T-helper 22 cell (primary cell): ENCODE results near the gene SRRM1.
"Not testable (repeated sequence)": the region's sequence is repeated elsewhere in the genome, so short reads cannot be mapped to it uniquely, and the experiment has no call there.

Experiments
- DNase-seq: peaks from one replicate; pipeline ENCODE4 v3.0.0-alpha.2; 2020; ENCODE audit warnings: low read depth

Gene SRRM1

DNA sequence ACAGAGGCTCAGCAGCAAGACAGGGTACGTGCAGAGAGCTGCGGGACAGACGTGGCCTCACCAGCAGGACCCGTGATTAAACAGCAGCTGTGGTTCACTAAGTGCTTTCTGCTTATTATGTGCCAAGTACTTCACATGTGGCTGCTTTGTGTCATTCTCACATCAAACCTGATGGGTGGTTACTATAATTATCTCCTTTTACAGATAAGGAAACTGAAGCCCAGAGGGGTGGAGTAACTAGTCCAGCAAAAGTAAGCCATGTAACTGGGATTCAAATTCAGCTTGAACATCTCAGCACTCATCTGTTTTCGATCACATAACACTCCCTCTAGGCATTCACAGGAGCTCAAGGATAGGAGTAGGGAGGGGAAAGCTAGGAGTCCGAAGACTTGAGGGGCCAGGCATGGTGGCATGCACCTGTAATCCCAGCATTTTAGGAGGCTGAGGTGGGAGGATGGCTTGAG lies 51.3 kb downstream of the SRRM1 start:
- no peak for DNase-seq

DNA sequence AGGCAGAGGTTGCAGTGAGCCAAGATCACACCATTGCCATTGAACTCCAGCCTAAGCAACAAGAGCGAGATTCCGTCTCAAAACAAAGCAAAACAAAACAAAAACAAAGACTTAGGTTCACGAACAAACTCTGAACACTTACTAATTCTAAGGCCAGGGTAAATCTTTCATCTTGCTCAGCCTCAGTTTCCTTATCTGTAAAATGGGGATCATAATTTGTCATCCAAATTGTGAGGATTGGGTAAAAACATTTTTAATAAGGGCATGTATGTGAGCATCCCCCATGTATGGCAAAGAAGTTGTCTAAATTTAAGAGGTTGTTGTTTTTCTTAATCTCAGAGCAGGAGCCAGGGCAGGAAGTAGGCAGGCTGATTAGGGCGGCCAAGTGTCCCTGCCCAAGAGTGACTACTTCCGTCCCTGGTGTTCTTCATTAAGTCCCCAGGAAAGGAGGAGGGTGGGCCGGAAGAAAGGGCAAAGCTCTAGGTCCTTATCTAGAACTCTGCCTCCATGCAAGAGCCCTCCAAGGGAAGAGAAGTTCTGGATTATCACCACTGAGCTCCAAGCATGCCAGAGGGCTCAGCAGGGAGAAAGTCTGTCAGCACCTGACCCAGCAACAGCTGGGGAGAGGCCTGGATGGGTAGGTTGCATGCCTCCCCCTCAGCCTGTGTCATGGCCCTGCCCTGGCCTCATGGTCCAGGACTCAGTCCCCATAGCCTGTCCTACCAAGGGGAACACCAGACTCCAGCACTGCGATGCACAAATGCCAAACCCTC lies 52.3 kb downstream of the SRRM1 start:
- DNase-seq = no peak

DNA sequence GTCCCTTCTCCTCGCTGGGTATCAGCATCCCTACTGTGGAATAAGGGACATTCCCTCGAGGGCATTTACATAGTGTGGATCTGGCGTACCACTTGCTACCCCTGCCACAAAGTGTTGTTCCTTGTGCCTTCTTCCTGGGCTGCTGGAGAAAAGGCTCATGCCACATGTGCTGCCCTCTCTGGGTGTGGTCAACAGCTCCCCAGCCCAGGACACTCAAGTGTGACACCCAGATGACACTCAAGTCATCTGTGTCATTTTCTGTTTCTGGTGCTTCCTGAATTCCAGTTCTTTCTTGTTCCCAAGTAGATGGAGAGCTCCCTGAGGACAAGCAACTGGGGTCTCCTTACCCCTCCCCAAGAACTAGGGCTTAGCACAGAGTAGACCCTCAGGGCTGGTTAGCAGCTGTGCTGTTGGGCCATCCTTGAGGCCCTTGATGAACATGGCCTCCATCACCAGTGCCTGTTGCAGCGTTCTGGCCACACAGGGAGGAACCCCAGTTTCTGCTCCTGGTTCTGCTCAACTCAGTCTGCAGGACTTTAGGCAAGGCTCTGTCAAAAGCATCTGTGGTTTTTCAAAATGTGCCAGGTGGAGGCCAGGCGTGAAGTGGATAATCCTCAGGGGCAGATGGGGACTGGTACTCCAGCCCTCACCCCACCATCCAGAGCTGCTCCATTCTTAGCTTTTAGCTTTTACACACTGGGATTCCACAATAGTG lies 53.1 kb downstream of the SRRM1 start:
- no peak for DNase-seq

DNA sequence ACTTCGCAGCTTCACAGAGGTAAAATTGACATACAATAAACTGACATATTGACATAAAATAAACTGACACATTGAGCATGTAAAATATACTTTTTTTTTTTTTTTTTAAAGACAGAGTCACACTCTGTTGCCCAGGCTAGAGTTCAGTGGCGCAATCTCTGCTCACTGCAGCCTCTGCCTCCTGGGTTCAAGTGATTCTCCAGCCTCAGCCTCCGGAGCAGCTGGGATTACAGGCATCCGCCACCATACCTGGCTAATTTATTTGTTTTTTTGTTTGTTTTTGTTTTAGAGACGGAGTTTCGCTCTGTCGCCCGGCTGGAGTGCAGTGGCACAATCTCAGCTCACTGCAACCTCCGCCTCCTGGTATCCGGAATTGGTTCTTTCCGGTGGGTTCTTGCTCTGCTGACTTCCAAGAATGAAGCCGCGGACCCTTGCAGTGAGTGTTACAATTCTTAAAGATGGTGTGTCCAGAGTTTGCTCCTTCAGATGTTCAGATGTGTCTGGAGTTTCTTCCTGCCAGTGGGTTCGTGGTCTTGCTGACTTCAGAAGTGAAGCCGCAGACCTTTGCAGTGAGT lies 53.7 kb downstream of the SRRM1 start:
- DNase-seq = no peak

DNA sequence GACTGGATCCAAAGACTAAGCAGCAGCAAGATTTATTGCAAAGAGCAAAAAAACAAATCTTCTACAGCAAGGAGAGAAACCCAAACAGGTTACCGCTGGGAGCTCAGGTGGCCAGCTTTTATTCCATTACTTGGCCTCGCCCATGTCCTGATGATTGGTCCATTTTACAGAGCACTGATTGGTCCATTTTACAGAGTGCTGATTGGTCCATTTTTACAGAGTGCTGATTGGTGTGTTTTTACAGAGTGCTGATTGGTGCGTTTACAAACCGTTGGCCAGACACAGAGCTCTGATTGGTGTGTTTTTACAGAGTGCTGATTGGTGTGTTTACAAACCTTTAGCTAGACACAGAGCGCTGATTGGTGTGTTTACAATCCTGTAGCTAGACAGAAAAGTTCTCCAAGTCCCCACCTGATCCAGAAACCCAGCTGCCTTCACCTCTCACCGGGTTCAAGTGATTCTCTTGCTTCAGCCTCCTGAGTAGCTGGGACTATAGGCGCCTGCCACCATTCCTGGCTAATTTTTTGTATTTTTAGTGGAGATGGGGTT lies 54.4 kb downstream of the SRRM1 start:
- not testable (repeated sequence) for DNase-seq

DNA sequence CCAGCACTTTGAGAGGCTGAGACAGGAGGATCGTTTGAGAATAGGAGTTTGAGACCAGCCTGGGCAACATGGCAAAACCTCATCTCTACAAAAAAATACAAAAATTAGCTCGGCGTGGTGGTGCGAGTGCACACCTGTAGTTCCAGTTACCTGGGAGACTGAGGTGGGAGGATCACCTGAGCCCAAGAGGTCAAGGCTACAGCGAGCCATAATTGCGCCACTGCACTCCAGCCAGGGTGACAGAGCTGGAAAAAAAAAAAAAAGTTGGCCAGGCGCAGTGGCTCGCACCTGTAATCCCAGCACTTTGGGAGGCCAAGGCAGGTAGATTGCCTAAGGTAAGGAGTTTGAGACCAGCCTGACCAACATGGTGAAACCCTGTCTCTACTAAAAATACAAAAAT lies 55.2 kb downstream of the SRRM1 start:
- DNase-seq = not testable (repeated sequence)

DNA sequence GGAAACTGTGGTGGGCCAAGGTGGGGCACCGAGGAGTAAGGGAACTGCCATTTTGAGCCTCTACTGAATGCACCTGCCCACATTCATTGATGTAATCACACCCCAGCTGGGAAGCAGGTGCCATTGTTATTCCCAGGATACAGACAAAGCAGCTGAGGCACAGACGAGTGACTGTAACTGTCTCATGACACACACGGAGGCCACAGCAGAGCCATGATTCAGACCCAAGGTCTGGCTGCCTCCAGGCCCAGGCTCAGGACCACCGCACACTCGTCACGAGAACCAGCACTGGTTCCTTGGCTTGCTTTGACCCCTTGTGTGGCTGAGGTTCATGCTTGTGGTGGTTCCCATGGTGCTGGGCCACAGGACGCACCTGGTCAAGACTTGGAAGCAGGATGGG lies 56.5 kb downstream of the SRRM1 start:
- DNase-seq = no peak

DNA sequence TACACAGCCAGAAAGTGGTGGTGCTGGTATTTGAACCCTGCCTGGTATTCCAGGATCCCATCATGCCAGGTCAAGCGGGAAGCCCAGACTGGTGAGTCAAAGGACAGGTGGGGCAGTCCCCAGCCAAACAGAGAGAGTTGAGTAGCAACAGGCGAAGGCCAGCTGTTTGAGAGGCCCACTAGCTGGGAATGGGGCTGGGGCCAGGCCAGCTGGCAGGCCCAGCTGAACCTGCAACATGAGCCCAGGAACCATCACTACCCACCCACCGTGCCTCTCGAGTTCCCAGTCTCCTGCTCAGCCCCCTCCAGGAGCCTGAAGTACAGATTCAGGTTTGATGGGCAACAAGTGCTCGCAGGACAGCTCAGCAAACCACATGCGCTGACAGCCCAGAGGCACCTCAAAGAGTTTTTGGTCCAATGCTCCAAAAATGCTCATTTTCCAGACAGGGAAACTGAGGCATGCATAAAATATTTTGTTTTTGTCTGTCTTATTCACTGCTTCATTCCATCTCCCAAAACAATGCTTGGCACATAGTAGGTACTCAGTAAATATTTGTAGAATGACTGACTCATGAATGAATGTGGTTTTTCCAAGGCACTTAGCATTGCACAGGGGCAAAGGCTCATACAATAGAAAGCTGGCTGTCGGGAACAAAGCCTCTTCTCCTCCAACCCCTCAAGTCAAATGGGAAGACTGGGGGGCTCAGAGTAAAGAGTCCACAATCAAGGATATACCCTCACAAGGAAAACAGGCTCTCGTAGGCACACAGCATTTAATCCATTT lies 59.6 kb downstream of the SRRM1 start:
- DNase-seq = no peak

DNA sequence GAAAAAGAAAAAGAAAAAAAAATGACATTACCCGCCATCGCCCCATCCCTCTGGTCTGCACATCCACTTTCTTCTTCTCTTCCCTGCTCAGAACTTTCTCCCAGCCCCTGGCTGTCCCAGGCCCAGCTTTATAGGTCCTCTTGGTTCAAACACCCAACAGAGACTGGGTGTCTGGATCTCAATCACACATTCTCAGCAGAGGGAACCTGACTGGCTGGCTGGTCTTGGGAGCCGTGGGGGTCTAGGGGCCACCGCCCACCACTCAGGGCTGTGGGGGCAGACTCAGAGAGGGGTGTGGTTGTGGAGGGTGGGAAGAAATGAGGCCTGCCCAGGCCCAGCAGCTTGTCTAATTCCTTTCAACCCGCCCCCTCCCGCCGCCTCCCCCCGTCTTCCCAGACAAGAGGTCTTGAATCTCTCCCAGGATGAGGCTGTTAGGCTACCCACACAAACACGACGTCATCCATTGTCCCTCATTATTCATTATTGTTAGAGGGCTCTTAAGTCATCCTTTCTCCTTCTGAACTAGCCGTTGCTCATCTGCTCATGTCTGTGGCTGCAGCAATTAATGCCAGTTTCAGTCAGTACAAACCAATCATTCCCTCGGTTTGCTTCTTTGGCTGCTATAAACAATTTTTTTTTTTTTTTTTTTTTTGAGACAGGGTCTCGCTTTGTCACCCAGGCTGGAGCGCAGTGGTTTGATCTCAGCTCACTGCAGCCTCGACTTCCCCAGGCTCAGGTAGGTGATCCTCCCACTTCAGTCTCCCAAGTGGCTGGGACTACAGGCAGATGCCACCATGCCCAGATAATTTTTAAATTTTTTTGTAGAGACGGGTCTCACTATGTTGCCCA lies 61.5 kb downstream of the SRRM1 start:
- DNase-seq = no peak

DNA sequence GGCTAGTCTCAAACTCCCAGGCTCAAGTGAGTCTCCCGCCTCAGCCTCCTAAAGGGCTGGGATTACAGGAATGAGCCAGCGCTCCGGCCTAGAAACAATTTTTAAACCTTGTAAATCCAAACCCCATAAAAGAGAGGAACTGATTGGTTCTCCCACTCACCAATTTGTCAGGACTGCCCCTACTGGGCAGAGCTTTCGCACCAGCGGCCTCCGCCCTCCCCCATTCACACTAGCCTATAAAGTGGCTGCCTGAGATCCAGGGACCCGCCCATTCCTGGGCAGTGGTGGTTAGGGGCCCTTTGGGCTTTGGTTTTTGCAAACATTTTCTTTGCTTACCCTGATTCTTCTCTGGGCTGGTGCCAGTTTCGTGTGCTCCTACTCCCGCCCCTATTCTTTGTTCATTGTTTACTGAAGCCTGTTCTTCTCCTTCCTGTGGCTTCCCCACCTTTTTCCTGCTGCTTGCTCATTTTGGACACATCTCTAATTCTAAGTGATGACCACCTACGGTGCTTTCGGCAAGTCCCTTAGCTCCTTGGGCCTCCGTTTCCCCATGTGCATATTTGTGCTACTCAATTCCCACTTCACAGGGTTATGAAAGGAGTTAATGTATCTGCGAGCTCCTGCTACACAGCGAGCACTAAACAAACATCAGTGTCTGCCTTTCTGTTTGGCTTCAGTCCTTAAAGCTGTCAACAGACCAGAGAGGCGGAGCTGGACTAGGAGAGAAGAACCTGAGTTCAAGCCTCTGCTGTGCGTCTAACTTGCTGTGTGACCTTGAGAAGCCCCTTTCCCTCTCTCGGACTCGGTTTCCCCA lies 62.4 kb downstream of the SRRM1 start:
- no peak for DNase-seq

DNA sequence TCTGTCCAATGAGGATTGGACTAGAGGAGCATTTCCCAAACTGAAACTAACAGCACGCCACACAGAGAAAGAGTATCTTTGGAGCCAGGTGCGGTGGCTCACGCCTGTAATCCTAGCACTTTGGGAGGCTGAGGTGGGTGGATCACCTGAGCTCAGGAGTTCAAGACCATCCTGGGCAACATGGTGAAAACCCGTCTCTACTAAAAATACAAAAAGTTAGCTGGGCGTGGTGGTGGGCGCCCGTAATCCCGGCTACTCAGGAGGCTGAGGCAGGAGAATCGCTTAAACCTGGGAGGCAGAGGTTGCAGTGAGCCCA lies 62.9 kb downstream of the SRRM1 start:
- not testable (repeated sequence) for DNase-seq

DNA sequence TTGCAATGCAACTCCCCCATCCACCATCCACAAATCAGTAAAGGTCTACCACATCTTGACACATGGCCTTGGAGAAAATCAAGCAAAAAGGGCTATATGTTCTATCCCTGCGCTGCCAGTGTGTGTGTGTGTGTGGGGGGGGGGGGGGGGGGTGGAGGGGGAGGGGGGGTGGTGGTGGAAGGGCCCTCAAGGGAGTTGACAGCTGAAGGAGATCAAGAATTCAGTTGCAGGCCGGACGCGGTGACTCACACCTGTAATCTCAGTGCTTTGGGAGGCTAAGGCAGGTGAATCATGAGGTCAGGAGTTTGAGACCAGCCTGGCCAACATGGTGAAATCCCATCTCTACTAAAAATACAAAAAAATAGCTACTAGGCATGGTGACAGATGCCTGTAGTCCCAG lies 64.6 kb downstream of the SRRM1 start:
- DNase-seq = no peak

DNA sequence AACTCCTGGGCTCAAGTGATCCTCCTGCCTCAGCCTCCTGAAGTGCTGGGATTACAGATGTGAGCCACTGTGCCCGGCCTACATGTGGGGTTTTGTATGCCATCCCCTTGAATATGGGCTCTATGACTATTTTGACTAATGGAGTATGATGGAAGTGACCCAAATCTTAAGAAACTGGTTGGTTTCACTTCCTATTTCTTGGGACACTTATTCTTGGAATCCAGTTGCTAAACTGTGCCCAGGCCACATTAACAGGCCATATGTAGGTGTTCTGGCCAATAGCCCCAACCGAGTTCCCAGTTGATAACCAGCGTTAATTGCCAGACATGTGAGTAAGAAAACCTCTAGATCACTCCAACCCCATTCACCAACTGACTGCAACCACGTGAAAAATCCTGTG lies 65.8 kb downstream of the SRRM1 start:
- DNase-seq = no peak

DNA sequence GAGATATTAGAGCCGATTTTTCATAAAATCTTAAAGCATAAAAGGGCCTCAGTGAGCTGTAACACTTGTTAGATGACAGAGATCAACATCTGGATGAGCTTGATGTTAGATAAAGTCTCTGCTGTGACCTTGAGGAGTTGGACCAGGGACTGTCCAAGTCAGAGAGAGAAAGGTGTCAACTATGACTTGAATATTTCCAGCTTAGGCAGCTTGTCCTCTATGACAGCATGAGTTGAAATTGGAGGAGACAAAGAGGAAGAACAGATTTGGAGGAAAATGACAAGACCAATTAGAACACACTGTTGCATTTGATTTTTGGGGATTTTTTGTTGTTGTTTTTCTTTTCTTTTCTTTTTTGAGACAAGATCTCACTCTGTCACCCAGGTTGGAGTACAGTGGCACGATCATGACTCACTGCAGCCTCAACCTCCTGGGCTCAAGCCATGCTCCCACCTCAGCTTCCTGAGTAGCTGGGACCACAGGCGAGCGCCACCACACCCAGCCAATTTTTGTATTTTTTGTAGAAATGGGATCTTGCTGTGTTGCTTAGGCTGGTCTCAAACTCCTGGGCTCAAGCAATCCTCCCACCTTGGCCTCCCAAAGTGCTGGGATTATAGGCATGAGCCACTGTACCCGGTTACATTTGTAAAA lies 66.8 kb downstream of the SRRM1 start:
- no peak for DNase-seq

DNA sequence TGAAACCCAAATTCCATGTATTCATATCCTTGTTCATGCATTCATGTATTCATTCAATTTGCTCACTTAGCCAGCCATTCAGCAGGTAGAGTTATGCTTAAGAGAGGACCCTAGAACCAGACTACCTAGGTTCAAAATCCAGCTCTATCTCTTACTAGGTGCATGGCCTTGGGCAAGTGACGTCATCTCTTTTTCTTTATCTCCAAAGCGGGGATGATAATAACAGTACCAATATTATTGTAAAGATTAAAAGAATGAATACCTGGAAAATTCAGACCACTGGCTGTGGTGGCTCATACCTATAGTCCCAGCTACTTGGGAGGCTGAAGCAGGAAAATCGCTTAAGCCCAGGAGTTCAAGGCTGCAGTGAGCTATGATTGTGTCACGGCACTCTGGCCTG lies 68.2 kb downstream of the SRRM1 start:
- DNase-seq = no peak

DNA sequence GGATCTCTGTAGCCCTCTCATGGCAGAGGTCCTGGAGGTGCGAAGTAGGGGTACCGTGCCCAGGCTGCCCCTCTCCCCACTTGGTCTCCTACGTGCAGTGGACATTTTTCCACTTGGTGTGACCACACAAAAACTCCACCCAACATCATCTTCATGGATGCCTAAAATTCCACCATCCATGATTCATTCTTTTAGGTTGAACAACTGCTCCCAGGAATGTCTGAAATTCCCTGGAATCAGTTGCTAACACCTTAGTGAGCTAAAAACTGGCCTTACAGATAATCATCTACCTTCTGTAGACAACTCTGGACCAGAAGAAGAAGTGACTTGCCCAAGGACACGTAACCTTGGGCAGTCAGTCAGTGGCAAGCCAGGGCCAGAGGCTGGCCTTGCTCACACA lies 70.1 kb downstream of the SRRM1 start:
- no peak for DNase-seq

DNA sequence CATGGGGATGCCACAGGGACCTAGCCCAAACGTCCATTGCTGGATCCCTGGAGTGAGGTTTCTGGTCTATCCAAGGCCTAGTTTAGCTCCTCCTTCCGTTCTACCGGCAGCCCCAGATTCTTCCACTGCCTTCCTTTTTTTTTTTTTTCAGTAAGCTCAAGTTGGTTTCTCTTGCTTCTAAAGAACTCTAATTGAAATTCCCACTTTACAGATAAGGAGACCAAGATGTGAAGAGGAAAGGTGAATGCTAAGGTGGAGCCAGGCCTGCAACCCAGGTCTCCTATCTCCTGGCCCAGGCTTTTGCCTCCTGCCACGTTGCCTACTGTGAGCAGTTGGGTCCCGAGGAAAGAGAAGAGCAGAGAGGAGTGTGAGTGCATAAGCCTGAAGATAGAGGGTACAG lies 70.6 kb downstream of the SRRM1 start:
- DNase-seq = no peak

DNA sequence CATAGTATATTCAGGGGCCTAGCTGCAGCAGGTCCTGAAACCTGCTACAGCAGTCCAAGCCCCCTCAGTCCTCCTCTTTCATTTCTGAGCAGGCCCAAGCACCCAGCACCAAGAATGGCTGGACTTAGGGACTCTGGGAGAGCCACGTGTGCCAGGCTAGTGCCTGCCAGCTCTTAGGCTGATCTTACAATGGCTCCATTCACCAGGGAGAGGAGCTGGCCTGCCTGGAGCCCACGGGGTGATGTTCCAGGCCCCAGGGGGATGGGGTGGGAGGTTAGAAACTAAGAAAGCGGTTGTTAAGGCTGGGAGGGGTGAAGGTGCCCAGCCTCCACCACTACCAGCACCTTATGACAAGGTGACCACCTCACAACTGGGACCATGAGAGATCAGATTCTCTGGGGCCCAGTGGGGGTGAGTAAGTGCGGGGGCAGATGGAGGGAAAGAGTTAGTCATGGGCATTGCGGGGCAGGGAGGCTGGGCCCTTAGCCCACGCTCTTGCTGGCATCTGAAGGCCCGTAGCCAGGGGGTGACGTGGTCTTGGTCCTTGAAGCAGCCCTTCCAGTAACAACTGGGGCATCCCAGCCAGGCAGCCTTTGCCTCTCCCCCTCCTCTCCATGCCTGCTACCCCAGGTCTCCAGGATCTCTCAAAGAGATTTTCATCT lies 71.9 kb downstream of the SRRM1 start:
- DNase-seq = no peak

DNA sequence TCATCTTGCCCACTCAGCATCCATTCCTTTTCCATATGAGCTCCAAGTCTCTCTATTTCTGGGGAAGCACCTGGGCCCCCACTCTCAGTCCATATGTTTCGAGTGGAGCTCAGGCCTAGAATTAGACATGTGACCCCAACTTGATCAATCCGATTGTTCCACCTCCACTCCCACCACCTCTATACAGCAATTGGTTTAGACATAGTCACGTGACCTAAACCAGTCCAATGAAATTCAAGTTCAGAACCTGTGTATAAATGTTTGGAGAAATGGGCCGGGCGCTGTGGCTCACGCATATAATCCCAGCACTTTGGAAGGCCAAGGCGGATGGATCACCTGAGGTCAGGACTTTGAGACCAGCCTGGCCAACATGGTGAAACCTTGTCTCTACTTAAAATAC lies 72.6 kb downstream of the SRRM1 start:
- DNase-seq = no peak
